Left lung (tissue), 10 donors: ENCODE data around the gene PLA2G2D. TPM values are rescaled to one million over a fixed set of nuclear protein-coding genes. Genes with fewer than 3 reads are reported as not detected.
A peak's percentile ranks its signal among the peaks of the same experiment; 100 is the strongest.

Experiments
- ATAC-seq: fragments of 200-7000 bp; cut with Tn5 transposase; one replicate; pipeline ENCODE4 v1.9.1; 2020; ENCODE audit warnings: moderate library complexity
- DNase-seq, 4 donors: peaks; one replicate each; pipeline ENCODE4 v3.0.0-alpha.2; 2013 to 2020
- H3K27ac ChIP-seq, 2 donors: fragments of 200-600 bp; sonication (generic) in 1 of 2; one replicate each; pipeline versions ENCODE4 v1.5.0 to v1.8.0; 2020 to 2021
- H3K27me3 ChIP-seq, 2 donors: fragments of 200-600 bp; sonication (generic) in 1 of 2; one replicate each; pipeline versions ENCODE4 v1.5.0 to v1.8.0; 2020 to 2021
- H3K36me3 ChIP-seq, 2 donors: fragments of 200-600 bp; sonication (generic) in 1 of 2; one replicate each; pipeline versions ENCODE4 v1.5.0 to v1.8.0; 2020 to 2021
- H3K4me1 ChIP-seq, 2 donors: fragments of 200-600 bp; one replicate each; pipeline ENCODE4 v1.8.0; 2021
- H3K4me3 ChIP-seq, 2 donors: fragments of 200-600 bp; sonication (generic) in 1 of 2; one replicate each; pipeline versions ENCODE4 v1.5.0 to v1.8.0; 2020 to 2021; ENCODE audit warnings: mild to moderate bottlenecking in 1 of 2
- H3K9me3 ChIP-seq, 2 donors: fragments of 200-600 bp; sonication (generic) in 1 of 2; one replicate each; pipeline versions ENCODE4 v1.5.0 to v1.8.0; 2020 to 2021
- CTCF ChIP-seq, 2 donors: fragments of 200-600 bp; sonication (generic) in 1 of 2; IDR thresholded peaks; one replicate each; pipeline versions ENCODE4 v1.5.0 to v1.8.0; 2021; ENCODE audit warnings: antibody characterized with exemption in 2 of 2
- intact Hi-C, 2 donors: fragments of 100-400 bp; cut with DNase I; formaldehyde crosslinking; loops; one replicate each; pipeline versions ENCODE4 v1.11.2 to v1.14.2; 2022
- polyA plus RNA-seq, 6 donors: library from polyadenylated mRNA; unstranded; fragments of 120-200 nt; gene quantifications; one replicate each; pipeline ENCODE4 v1.2.1, GENCODE V29; 2013; ENCODE audit not compliant: insufficient read length in 6 of 6
- total RNA-seq, 2 donors: library from RNA; stranded (reverse); fragmentation: NEBNext Ultra II Directional; extraction: Animal tissue kit (Norgen Biotek cat#: 25700); gene quantifications; one replicate each; pipeline ENCODE4 v1.2.1, GENCODE V29; 2021
- donor health status: DM: no; HTN: yes; CAD: no.
- donor health status: DM: no; HTN: no; CAD: no.

PLA2G2D gene
- total and polyA plus RNA-seq, 8 donors: 0.07 to 0.15 (median 0.09) TPM; not detected in 3

- H3K36me3 ChIP-seq: no peaks in the 10 kb centered on the region
- intact Hi-C loops: no loop called here
- ATAC-seq (no peak), DNase-seq (no peak)
- no peak overlapping the region for H3K4me3 ChIP-seq
- peak in 1 of 2 donors; percentile 20 for TF ChIP-seq CTCF (IDR thresholded peaks at IDR 0.05)
- H3K9me3 ChIP-seq: no peaks in the 10 kb centered on the region
- no peaks in the 10 kb centered on the region for H3K4me1 ChIP-seq
- no peaks in the 10 kb centered on the region for H3K27me3 ChIP-seq
- no peak overlapping the region for H3K27ac ChIP-seq
Measured at GRCh38 chr1:20087668-20088067, 31.7 kb downstream of the PLA2G2D start.

GRCh38 chr1:20086800-20087199 lies 32.5 kb downstream of the PLA2G2D start:
- no peak for DNase-seq
- no peak for TF ChIP-seq CTCF (IDR thresholded peaks at IDR 0.05)
- Histone ChIP-seq H3K27ac (no peak overlapping the region), H3K4me1 (no peaks in the 10 kb centered on the region), H3K27me3 (no peaks in the 10 kb centered on the region), H3K36me3 (no peaks in the 10 kb centered on the region), H3K9me3 (no peaks in the 10 kb centered on the region), H3K4me3 (no peak overlapping the region)
- ATAC-seq: no peak
- intact Hi-C loops: no loop called here

- peaks cover 0 to 19% of the 10 kb centered on the region in 2 donors for H3K27me3 ChIP-seq
- TF ChIP-seq CTCF (IDR thresholded peaks at IDR 0.05): no peak
- no peak overlapping the region for H3K4me3 ChIP-seq
- H3K36me3 ChIP-seq: no peaks in the 10 kb centered on the region
- H3K9me3 ChIP-seq: no peaks in the 10 kb centered on the region
- intact Hi-C loops: no loop called here
- no peak overlapping the region for H3K27ac ChIP-seq
- peaks cover 0 to 3% of the 10 kb centered on the region in 2 donors for H3K4me1 ChIP-seq
- ATAC-seq: no peak
- no peak for DNase-seq
Measured at GRCh38 chr1:20083178-20083944, 36.0 kb downstream of the PLA2G2D start.

GRCh38 chr1:20082772-20083171 lies 36.6 kb downstream of the PLA2G2D start:
- Histone ChIP-seq H3K4me1 (peaks cover 0 to 3% of the 10 kb centered on the region in 2 donors), H3K4me3 (no peak overlapping the region), H3K27me3 (peaks cover 0 to 23% of the 10 kb centered on the region in 2 donors), H3K36me3 (no peaks in the 10 kb centered on the region), H3K9me3 (no peaks in the 10 kb centered on the region), H3K27ac (no peak overlapping the region)
- DNase-seq (no peak), ATAC-seq (no peak)
- TF ChIP-seq CTCF (IDR thresholded peaks at IDR 0.05): no peak
- intact Hi-C loops: no loop called here

- no peak for TF ChIP-seq CTCF (IDR thresholded peaks at IDR 0.05)
- Histone ChIP-seq H3K9me3 (no peaks in the 10 kb centered on the region), H3K27me3 (peaks cover 0 to 24% of the 10 kb centered on the region in 2 donors), H3K36me3 (no peaks in the 10 kb centered on the region), H3K27ac (no peak overlapping the region), H3K4me3 (no peak overlapping the region), H3K4me1 (peaks cover 0 to 3% of the 10 kb centered on the region in 2 donors)
- DNase-seq (no peak), ATAC-seq (no peak)
- intact Hi-C loops: no loop called here
Measured at GRCh38 chr1:20081353-20081810, 38.0 kb downstream of the PLA2G2D start.
